Transverse colon (tissue), 4 donors: ENCODE results near the gene ZNF726.

ENCODE experiments used
- POLR2A ChIP-seq: fragments of 450-650 bp; IDR thresholded peaks from one replicate; pipeline ENCODE4 v1.6.1; 2016; ENCODE audit warnings: antibody characterized with exemption, mild to moderate bottlenecking, moderate library complexity
- POLR2AphosphoS5 ChIP-seq, 3 donors: sonication (generic); formaldehyde crosslinking; IDR thresholded peaks; one replicate each; pipeline ENCODE4 v1.6.1; 2016; ENCODE audit warnings: antibody characterized with exemption in 3 of 3
- TF ChIP-seq, protein P1 (sequence below), 5 experiments: fragments of 200-600 bp in 3 of 5; fragments of 450-650 bp in 2 of 5; sonication (generic) in 3 of 5; IDR thresholded peaks; 1 replicate in 2 of 5; 2 replicates in 3 of 5; pipeline ENCODE4 v1.5.1; 2016 to 2017; ENCODE audit warnings: antibody characterized with exemption in 5 of 5, inconsistent platforms in 3 of 5, mild to moderate bottlenecking in 2 of 5, moderate library complexity in 1 of 5

- TF ChIP-seq POLR2A (no peak), POLR2AphosphoS5 (IDR thresholded peaks at IDR 0.05) (no peak)
- TF ChIP-seq, protein P1, sequence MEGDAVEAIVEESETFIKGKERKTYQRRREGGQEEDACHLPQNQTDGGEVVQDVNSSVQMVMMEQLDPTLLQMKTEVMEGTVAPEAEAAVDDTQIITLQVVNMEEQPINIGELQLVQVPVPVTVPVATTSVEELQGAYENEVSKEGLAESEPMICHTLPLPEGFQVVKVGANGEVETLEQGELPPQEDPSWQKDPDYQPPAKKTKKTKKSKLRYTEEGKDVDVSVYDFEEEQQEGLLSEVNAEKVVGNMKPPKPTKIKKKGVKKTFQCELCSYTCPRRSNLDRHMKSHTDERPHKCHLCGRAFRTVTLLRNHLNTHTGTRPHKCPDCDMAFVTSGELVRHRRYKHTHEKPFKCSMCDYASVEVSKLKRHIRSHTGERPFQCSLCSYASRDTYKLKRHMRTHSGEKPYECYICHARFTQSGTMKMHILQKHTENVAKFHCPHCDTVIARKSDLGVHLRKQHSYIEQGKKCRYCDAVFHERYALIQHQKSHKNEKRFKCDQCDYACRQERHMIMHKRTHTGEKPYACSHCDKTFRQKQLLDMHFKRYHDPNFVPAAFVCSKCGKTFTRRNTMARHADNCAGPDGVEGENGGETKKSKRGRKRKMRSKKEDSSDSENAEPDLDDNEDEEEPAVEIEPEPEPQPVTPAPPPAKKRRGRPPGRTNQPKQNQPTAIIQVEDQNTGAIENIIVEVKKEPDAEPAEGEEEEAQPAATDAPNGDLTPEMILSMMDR (IDR thresholded peaks at IDR 0.05) = no peak
Measured at GRCh38 chr19:23914402-23915286, at the start of gene ZNF726.
